Gastrocnemius medialis (tissue), 4 donors: ENCODE results near the gene TCOF1. TPM values are rescaled to one million over a fixed set of nuclear protein-coding genes. Genes with fewer than 3 reads are reported as not detected.

Experiments
- ATAC-seq, 2 donors: fragments of 150-250 bp; one replicate each; pipeline ENCODE4 v1.9.1; 2016
- DNase-seq, 2 donors: peaks; one replicate each; pipeline ENCODE4 v3.0.0-alpha.2; 2019
- H3K27ac ChIP-seq, 4 donors: fragments of 200-600 bp; sonication (generic); 1 replicate in 1 of 4; 2 replicates in 3 of 4; pipeline ENCODE4 v1.5.1; 2016 to 2018; ENCODE audit warnings: mild to moderate bottlenecking in 2 of 4, moderate library complexity in 1 of 4
- H3K27me3 ChIP-seq, 3 donors: fragments of 200-600 bp; sonication (generic) in 2 of 3; 1 replicate in 1 of 3; 2 replicates in 2 of 3; pipeline versions ENCODE4 v1.5.1 to v1.6.0; 2016 to 2019; ENCODE audit warnings: mild to moderate bottlenecking in 1 of 3, moderate library complexity in 1 of 3
- H3K36me3 ChIP-seq, 2 donors: fragments of 200-600 bp; sonication (generic) in 1 of 2; one replicate each; pipeline ENCODE4 v1.5.1; 2017 to 2018
- H3K4me1 ChIP-seq, 2 donors: fragments of 200-600 bp; sonication (generic) in 1 of 2; one replicate each; pipeline ENCODE4 v1.5.1; 2016 to 2017; ENCODE audit warnings: mild to moderate bottlenecking in 2 of 2
- H3K4me3 ChIP-seq, 4 donors: fragments of 200-600 bp; sonication (generic) in 3 of 4; 1 replicate in 1 of 4; 2 replicates in 3 of 4; pipeline ENCODE4 v1.5.1; 2016 to 2019; ENCODE audit warnings: mild to moderate bottlenecking in 2 of 4
- H3K9me3 ChIP-seq, 3 donors: fragments of 200-600 bp; sonication (generic) in 2 of 3; 1 replicate in 1 of 3; 2 replicates in 2 of 3; pipeline ENCODE4 v1.5.1; 2016 to 2019
- CTCF ChIP-seq, 5 experiments: fragments of 450-650 bp in 3 of 5; fragments of 200-600 bp in 2 of 5; sonication (generic) in 2 of 5; IDR thresholded peaks in 4 of 5; conservative IDR thresholded peaks in 1 of 5; 1 replicate in 4 of 5; 2 replicates in 1 of 5; pipeline ENCODE4 v1.5.1; 2016 to 2019; ENCODE audit warnings: antibody characterized with exemption in 5 of 5, mild to moderate bottlenecking in 3 of 5, moderate library complexity in 3 of 5
- POLR2A ChIP-seq, 2 donors: fragments of 450-650 bp; IDR thresholded peaks; one replicate each; pipeline ENCODE4 v1.6.1; 2017; ENCODE audit warnings: antibody characterized with exemption in 2 of 2, mild to moderate bottlenecking in 2 of 2, moderate library complexity in 2 of 2
- in situ Hi-C, 4 donors: fragments of 200-750 bp; cut with MboI; loops; one replicate each; pipeline versions ENCODE4 v1.15.0 to v1.8.0; 2017; ENCODE audit warnings: low sequenced_read_pairs in 4 of 4
- intact Hi-C: fragments of 100-400 bp; cut with DNase I; formaldehyde crosslinking; loops from one replicate; pipeline ENCODE4 v1.15.1; 2023; ENCODE audit warnings: low total_unique reads
- total RNA-seq, 4 donors: library from RNA; depleted of rRNA; stranded (reverse); fragments of >200 nt; gene quantifications; one replicate each; pipeline versions ENCODE4 v1.1.0 to v1.2.3, GENCODE V29; 2016

TCOF1 gene
- total RNA-seq, 4 donors from 2014 or later = 22.1 to 31.7 (median 27.1) TPM

GRCh38 chr5:150402229-150402773 is 44.8 kb downstream of the TCOF1 start:
- DNase-seq (no peak), ATAC-seq (no peak)
- no peaks in the 10 kb centered on the region for H3K27me3 ChIP-seq
- H3K4me1 ChIP-seq = no peaks in the 10 kb centered on the region
- TF ChIP-seq POLR2A (IDR thresholded peaks at IDR 0.05) (no peak), CTCF (IDR thresholded peaks at IDR 0.05 in 4 of 5, conservative IDR thresholded peaks at IDR 0.05 in 1 of 5) (no peak)
- no peaks in the 10 kb centered on the region for H3K9me3 ChIP-seq
- in situ Hi-C loops = no loop called here
- no peak overlapping the region for H3K27ac ChIP-seq
- peaks cover 0 to 47% of the 10 kb centered on the region in 2 donors for H3K36me3 ChIP-seq
- no peak overlapping the region for H3K4me3 ChIP-seq
- intact Hi-C loops = no loop called here

GRCh38 chr5:150402901-150403342 is 45.4 kb downstream of the TCOF1 start:
- intact Hi-C loops (no loop called here), in situ Hi-C loops (no loop called here)
- ATAC-seq (no peak), DNase-seq (no peak)
- no peak overlapping the region for H3K4me3 ChIP-seq
- peaks cover 0 to 41% of the 10 kb centered on the region in 2 donors for H3K36me3 ChIP-seq
- TF ChIP-seq CTCF (IDR thresholded peaks at IDR 0.05 in 4 of 5, conservative IDR thresholded peaks at IDR 0.05 in 1 of 5) = no peak
- TF ChIP-seq POLR2A (IDR thresholded peaks at IDR 0.05) = no peak
- no peaks in the 10 kb centered on the region for H3K27me3 ChIP-seq
- H3K27ac ChIP-seq = no peak overlapping the region
- H3K9me3 ChIP-seq = no peaks in the 10 kb centered on the region
- H3K4me1 ChIP-seq = no peaks in the 10 kb centered on the region

GRCh38 chr5:150404121-150404520 is 46.6 kb downstream of the TCOF1 start:
- Histone ChIP-seq H3K4me1 (no peaks in the 10 kb centered on the region), H3K9me3 (no peaks in the 10 kb centered on the region), H3K27ac (no peak overlapping the region), H3K27me3 (no peaks in the 10 kb centered on the region), H3K36me3 (peaks cover 0 to 29% of the 10 kb centered on the region in 2 donors), H3K4me3 (no peak overlapping the region)
- intact Hi-C loops = no loop called here
- TF ChIP-seq CTCF (IDR thresholded peaks at IDR 0.05 in 4 of 5, conservative IDR thresholded peaks at IDR 0.05 in 1 of 5) (no peak), POLR2A (IDR thresholded peaks at IDR 0.05) (no peak)
- DNase-seq (no peak), ATAC-seq (no peak)
- in situ Hi-C loops = no loop called here

DNA sequence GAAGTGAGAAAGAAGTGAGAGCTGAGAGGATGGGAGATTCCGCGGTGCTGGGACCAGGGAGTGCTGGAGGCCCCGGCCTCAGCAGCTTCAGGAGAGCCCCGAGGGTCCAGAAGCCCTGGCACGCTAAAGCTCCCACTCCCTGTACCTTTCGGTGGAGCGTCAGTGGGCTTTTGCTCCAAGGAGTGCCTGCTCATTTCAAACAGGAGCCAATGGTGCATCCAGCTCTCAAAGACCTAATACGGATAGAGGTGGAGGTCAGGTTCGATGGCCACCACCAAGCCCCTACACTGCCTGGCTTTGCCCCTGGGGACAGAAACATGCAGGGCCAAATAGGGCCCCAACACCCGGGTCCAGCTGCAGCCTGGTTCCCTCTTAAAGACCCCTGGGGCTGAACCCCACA is 47.0 kb downstream of the TCOF1 start:
- DNase-seq = no peak
- Histone ChIP-seq H3K27ac (no peak overlapping the region), H3K9me3 (no peaks in the 10 kb centered on the region), H3K4me3 (no peak overlapping the region), H3K36me3 (peaks cover 0 to 25% of the 10 kb centered on the region in 2 donors), H3K4me1 (no peaks in the 10 kb centered on the region), H3K27me3 (no peaks in the 10 kb centered on the region)
- TF ChIP-seq POLR2A (IDR thresholded peaks at IDR 0.05) = no peak
- no peak for TF ChIP-seq CTCF (IDR thresholded peaks at IDR 0.05 in 4 of 5, conservative IDR thresholded peaks at IDR 0.05 in 1 of 5)
- intact Hi-C loops = no loop called here
- in situ Hi-C loops = no loop called here
- no peak for ATAC-seq
